Esophagus squamous epithelium (tissue), 4 donors: ENCODE results near the gene TMEM129.

Experiments used
- POLR2A ChIP-seq, 4 donors: fragments of 450-650 bp; IDR thresholded peaks; one replicate each; pipeline ENCODE4 v1.6.1; 2017; ENCODE audit warnings: antibody characterized with exemption in 4 of 4, mild to moderate bottlenecking in 4 of 4, moderate library complexity in 3 of 4
- TF ChIP-seq, protein P1 (sequence below), 6 experiments: fragments of 450-650 bp in 4 of 6; fragments of 200-600 bp in 2 of 6; sonication (generic) in 2 of 6; IDR thresholded peaks; one replicate each; pipeline ENCODE4 v1.5.1; 2016 to 2019; ENCODE audit warnings: antibody characterized with exemption in 6 of 6, mild to moderate bottlenecking in 4 of 6, moderate library complexity in 4 of 6

DNA sequence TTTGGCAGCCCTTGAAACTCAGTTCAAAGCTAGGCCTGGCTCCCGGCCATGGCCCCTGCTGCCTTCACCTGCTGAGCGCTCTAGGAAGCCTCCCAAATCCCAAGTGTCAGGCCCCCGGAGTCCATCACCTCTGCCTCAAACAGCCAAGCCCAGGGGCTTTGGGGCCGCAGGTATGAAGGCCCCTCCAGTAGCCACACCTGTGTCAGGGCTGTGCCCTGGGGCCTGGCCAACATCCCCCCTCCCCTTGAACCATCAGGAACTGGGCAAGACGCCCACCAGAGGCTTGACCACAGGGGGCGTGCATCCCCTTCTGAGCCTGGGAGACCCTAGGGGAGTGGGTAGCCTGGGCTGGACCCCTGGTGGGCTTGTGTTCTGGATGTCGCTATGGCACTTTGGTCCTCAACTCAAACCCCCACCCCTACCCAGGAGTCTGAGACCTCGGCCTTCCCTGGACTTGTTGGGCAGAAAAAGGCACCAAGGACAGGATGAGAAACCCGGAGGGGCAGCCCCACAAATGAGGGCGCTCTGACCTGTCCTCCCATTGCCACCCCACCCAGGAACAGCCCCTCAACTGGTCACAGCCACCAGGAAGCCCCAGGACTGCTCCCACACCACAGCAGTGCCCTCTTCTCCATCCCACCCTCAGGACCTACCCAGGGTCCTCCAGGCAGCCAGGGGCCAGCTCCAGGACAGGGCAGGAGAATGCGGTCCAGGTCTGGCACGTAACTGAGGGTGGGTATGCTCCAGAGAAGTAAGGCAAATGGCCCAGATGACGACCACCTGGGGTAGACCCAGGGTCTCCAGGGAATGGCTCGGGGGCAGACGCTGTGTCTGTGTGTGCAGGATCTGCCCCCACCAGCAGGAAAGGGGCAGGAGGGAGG, 4.8 kb downstream of the TMEM129 start:
- no peak for TF ChIP-seq POLR2A (IDR thresholded peaks at IDR 0.05)
- TF ChIP-seq, protein P1, sequence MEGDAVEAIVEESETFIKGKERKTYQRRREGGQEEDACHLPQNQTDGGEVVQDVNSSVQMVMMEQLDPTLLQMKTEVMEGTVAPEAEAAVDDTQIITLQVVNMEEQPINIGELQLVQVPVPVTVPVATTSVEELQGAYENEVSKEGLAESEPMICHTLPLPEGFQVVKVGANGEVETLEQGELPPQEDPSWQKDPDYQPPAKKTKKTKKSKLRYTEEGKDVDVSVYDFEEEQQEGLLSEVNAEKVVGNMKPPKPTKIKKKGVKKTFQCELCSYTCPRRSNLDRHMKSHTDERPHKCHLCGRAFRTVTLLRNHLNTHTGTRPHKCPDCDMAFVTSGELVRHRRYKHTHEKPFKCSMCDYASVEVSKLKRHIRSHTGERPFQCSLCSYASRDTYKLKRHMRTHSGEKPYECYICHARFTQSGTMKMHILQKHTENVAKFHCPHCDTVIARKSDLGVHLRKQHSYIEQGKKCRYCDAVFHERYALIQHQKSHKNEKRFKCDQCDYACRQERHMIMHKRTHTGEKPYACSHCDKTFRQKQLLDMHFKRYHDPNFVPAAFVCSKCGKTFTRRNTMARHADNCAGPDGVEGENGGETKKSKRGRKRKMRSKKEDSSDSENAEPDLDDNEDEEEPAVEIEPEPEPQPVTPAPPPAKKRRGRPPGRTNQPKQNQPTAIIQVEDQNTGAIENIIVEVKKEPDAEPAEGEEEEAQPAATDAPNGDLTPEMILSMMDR (IDR thresholded peaks at IDR 0.05) = no peak
